K562 (cell line): Measurements from ENCODE around the gene INHBC. TPM values are rescaled to one million over a fixed set of nuclear protein-coding genes. Genes with fewer than 3 reads are reported as not detected.

Experiments
- ATAC-seq: fragments of 200-7000 bp; cut with Tn5 transposase; 3 replicates; pipeline ENCODE4 v1.9.1; 2020; ENCODE audit warnings: moderate library complexity
- BruUV-seq: library from RNA; stranded (reverse); fragments of 400-500 nt; replicated peaks from 2 replicates; lab custom pipeline; 2021; lab: Mats Ljungman, UMichigan
- CTCF ChIA-PET: fragments of 300-600 bp; formaldehyde crosslinking; extraction: SDS; loops from one replicate; lab custom pipeline; 2021; ENCODE audit warnings: low intra/inter-chr PET ratio; lab: Yijun Ruan, JAX
- POLR2A ChIA-PET: fragments of 300-600, 350-650 bp; sonication (Branson Sonifier 250); formaldehyde crosslinking; extraction: SDS; loops from one replicate; lab custom pipeline; 2021; ENCODE audit warnings: antibody characterized with exemption, inconsistent platforms; lab: Yijun Ruan, JAX
- DNase-seq, 4 experiments: peaks; one replicate each; pipeline versions ENCODE4 v3.0.0 to v3.0.0-alpha.2; 2011 to 2018; ENCODE audit warnings: low spot score in 3 of 4, mixed read lengths in 3 of 4; ENCODE audit errors: extremely low read depth in 1 of 4
- FAIRE-seq: peaks from 2 replicates; lab custom pipeline; 2011; peaks lifted over from hg19 to GRCh38; lab: Jason Lieb, UNC
- H2AFZ ChIP-seq: 2 replicates; pipeline ENCODE4 v1.6.0; 2011; ENCODE audit warnings: low read depth, low read length, control low read depth, inconsistent platforms
- H3K27ac ChIP-seq: fragments of 200-600 bp; 3 replicates; pipeline ENCODE4 v1.8.0; 2011; ENCODE audit warnings: low read depth, mild to moderate bottlenecking, control low read depth, inconsistent platforms, low read length, moderate library complexity, mixed read lengths; ENCODE audit errors: extremely low read depth
- H3K27me3 ChIP-seq, 2 experiments: fragments of 300-600 bp in 1 of 2; 2 replicates in 1 of 2; 3 replicates in 1 of 2; pipeline versions ENCODE4 v1.6.0 to v1.8.0; 2011; ENCODE audit warnings: inconsistent platforms in 2 of 2, low read length in 2 of 2, mild to moderate bottlenecking in 1 of 2, mixed read lengths in 1 of 2, moderate library complexity in 1 of 2; ENCODE audit not compliant: control insufficient read depth in 2 of 2, insufficient read depth in 2 of 2
- H3K36me3 ChIP-seq: fragments of 300-600 bp; 3 replicates; pipeline ENCODE4 v1.8.0; 2011; ENCODE audit warnings: mild to moderate bottlenecking, low read length, inconsistent platforms; ENCODE audit not compliant: control insufficient read depth, insufficient read depth
- H3K4me1 ChIP-seq, 2 experiments: fragments of 200-600 bp in 1 of 2; replicated peaks in 1 of 2; 2 replicates in 1 of 2; 3 replicates in 1 of 2; pipeline versions ENCODE4 v1.5.1 to v1.8.0; 2011; ENCODE audit warnings: inconsistent platforms in 2 of 2, low read length in 2 of 2, mild to moderate bottlenecking in 1 of 2, mixed read lengths in 1 of 2, moderate library complexity in 1 of 2; ENCODE audit not compliant: control insufficient read depth in 2 of 2, insufficient read depth in 2 of 2
- H3K4me2 ChIP-seq: 2 replicates; pipeline ENCODE4 v1.6.1; 2011; ENCODE audit warnings: low read length, control low read depth, inconsistent platforms, mixed read lengths; ENCODE audit not compliant: insufficient read depth
- H3K4me3 ChIP-seq: fragments of 200-600 bp; sonication (generic), shearing (Covaris generic); 2 replicates; pipeline ENCODE4 v1.5.1; 2016; ENCODE audit warnings: control low read depth, inconsistent platforms
- H3K79me2 ChIP-seq: fragments of 200-600 bp; 3 replicates; pipeline ENCODE4 v1.8.0; 2011; ENCODE audit warnings: low read length, inconsistent platforms; ENCODE audit not compliant: control insufficient read depth, insufficient read depth
- H3K9ac ChIP-seq, 2 experiments: 2 replicates each; pipeline versions ENCODE4 v1.6.0 to v1.6.1; 2011; ENCODE audit warnings: low read depth in 2 of 2, low read length in 2 of 2, control low read depth in 1 of 2, inconsistent platforms in 1 of 2, mild to moderate bottlenecking in 1 of 2, mixed read lengths in 1 of 2; ENCODE audit not compliant: insufficient read depth in 1 of 2
- H3K9me1 ChIP-seq: one replicate; pipeline ENCODE4 v1.6.0; 2011; ENCODE audit warnings: inconsistent platforms, mild to moderate bottlenecking, low read length, moderate library complexity; ENCODE audit not compliant: control insufficient read depth, insufficient read depth
- H3K9me3 ChIP-seq: replicated peaks from 2 replicates; pipeline ENCODE4 v1.5.1; 2011; ENCODE audit warnings: low read depth, low read length, inconsistent platforms; ENCODE audit not compliant: control insufficient read depth, insufficient read depth
- H4K20me1 ChIP-seq: replicated peaks from 2 replicates; pipeline ENCODE4 v1.6.1; 2011; ENCODE audit warnings: low read length, inconsistent platforms, mixed read lengths; ENCODE audit not compliant: control insufficient read depth, insufficient read depth
- HCFC1 ChIP-seq: IDR thresholded peaks from 2 replicates; pipeline ENCODE4 v1.6.1; 2012; ENCODE audit warnings: low read depth, low read length, improper control_type of control experiment
- ILF3 ChIP-seq: fragments of 450-650 bp; IDR thresholded peaks from 2 replicates; pipeline ENCODE4 v1.6.1; 2018; ENCODE audit warnings: antibody characterized with exemption, mild to moderate bottlenecking, moderate library complexity, borderline replicate concordance
- NFE2L1 ChIP-seq: fragments of 450-650 bp; IDR thresholded peaks from 2 replicates; pipeline ENCODE4 v1.6.1; 2016; ENCODE audit warnings: missing genetic modification characterization, low read depth, mild to moderate bottlenecking, missing compliant biosample characterization, moderate library complexity, borderline replicate concordance
- NFXL1 ChIP-seq: fragments of 450-650 bp; formaldehyde crosslinking; IDR thresholded peaks from 2 replicates; pipeline ENCODE4 v1.4.0; 2021; ENCODE audit warnings: mild to moderate bottlenecking
- SAFB2 ChIP-seq: fragments of 200-400 bp; formaldehyde crosslinking; IDR thresholded peaks from 2 replicates; pipeline ENCODE4 v1.6.1; 2018; ENCODE audit warnings: borderline replicate concordance, low read length, low read depth, moderate library complexity; ENCODE audit not compliant: severe bottlenecking
- TAF1 ChIP-seq: IDR thresholded peaks from 2 replicates; pipeline ENCODE4 v1.6.1; 2011; ENCODE audit warnings: mild to moderate bottlenecking, low read length, moderate library complexity; ENCODE audit not compliant: insufficient read depth, control insufficient read depth, severe bottlenecking; ENCODE audit errors: extremely low read depth
- ZFP36 ChIP-seq: fragments of 150-350 bp; IDR thresholded peaks from 2 replicates; pipeline ENCODE4 v1.6.1; 2018; ENCODE audit warnings: low read length, low read depth; ENCODE audit not compliant: partially characterized antibody
- WGBS: fragments of 100-300 bp; shearing (Covaris generic); methylation state at CpG from one replicate; pipeline ENCODE4 v1.1.6; 2016; ENCODE audit warnings: low coverage, mixed read lengths; ENCODE audit not compliant: insufficient coverage; ENCODE audit errors: missing lambda C conversion rate; 5-methylcytosine and 5-hydroxymethylcytosine counted together
- in situ Hi-C: fragments of 300-500 bp; cut with MboI; formaldehyde crosslinking; loops from 4 replicates; pipeline ENCODE4 v1.15.0; 2018; ENCODE audit warnings: inconsistent platforms, mixed read lengths
- intact Hi-C: fragments of 100-400 bp; cut with micrococcal nuclease; formaldehyde crosslinking; loops from 2 replicates; pipeline ENCODE4 v1.14.2; 2022
- polyA plus RNA-seq, 8 experiments: library from polyadenylated mRNA; depleted of rRNA in 4 of 8; stranded (reverse) in 5 of 8; unstranded in 3 of 8; fragments of >200 nt; fragmentation: Nextera tagmentation in 2 of 8; fragmentation: Illumina TruSeq in 1 of 8; extraction: Ambion mirVana in 2 of 8; extraction: Trizol in 1 of 8; gene quantifications; 2 replicates each; pipeline versions ENCODE4 v1.2.1 to v1.2.3, GENCODE V29; 2011 to 2014; ENCODE audit warnings: inconsistent platforms in 1 of 8, missing spikeins in 1 of 8
- total RNA-seq, 7 experiments: library from RNA; depleted of rRNA in 6 of 7; stranded (reverse); fragments of >200 nt in 6 of 7; fragmentation: Illumina TruSeq in 2 of 7; extraction: Trizol in 2 of 7; gene quantifications; 2 replicates each; pipeline versions ENCODE4 v1.2.1 to v1.2.3, GENCODE V29; 2011 to 2021; ENCODE audit warnings: low replicate concordance in 1 of 7
- TF ChIP-seq, protein P1 (sequence below): fragments of 200-800 bp; sonication (Bioruptor generic); IDR thresholded peaks from 2 replicates; pipeline ENCODE4 v1.6.1; 2017; ENCODE audit warnings: missing genetic modification characterization, missing compliant biosample characterization

Gene INHBC
- total and polyA plus RNA-seq, 9 of the 15 experiments (the other 6 are each of a cell fraction or from before 2014, with no cell fraction given): 0.07 to 0.24 (median 0.15) TPM; not detected in 4

DNA sequence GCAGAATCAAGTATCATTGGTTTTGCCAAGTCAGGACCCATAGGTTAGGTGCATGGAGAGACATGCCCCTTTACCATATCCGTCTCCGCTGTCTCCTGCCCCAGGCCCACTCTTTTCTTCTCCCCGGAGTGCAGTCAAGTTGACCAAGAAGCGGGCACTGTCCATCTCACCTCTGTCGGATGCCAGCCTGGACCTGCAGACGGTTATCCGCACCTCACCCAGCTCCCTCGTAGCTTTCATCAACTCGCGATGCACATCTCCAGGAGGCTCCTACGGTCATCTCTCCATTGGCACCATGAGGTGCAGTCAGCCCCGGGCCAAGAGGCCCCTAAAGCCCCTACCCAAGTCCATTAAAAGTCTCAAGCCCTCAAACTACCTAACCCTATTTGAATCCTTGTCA is 30.0 kb downstream of the INHBC start:
- Histone ChIP-seq H3K79me2 (no peaks in the 10 kb centered on the region), H3K9ac (no peak overlapping the region), H3K4me2 (no peak overlapping the region), H3K27me3 (peaks cover 15 to 34% of the 10 kb centered on the region in 2 experiments; a peak in 3 of 5 replicates), H3K9me3 (no peaks in the 10 kb centered on the region), H3K9me1 (no peaks in the 10 kb centered on the region), H4K20me1 (no peaks in the 10 kb centered on the region), H3K4me3 (no peak overlapping the region), H3K27ac (no peak overlapping the region), H3K36me3 (no peaks in the 10 kb centered on the region), H2AFZ (no peak overlapping the region), H3K4me1 (peaks cover 21 to 30% of the 10 kb centered on the region in 2 experiments)
- ATAC-seq (no peak), FAIRE-seq (no peak), DNase-seq (no peak)
- intact Hi-C loops: no loop called here
- CTCF ChIA-PET: no interaction called here
- TF ChIP-seq TAF1 (no peak), NFE2L1 (tag) (no peak), ZFP36 (no peak), SAFB2 (no peak), NFXL1 (no peak), HCFC1 (no peak), ILF3 (no peak)
- TF ChIP-seq, protein P1, sequence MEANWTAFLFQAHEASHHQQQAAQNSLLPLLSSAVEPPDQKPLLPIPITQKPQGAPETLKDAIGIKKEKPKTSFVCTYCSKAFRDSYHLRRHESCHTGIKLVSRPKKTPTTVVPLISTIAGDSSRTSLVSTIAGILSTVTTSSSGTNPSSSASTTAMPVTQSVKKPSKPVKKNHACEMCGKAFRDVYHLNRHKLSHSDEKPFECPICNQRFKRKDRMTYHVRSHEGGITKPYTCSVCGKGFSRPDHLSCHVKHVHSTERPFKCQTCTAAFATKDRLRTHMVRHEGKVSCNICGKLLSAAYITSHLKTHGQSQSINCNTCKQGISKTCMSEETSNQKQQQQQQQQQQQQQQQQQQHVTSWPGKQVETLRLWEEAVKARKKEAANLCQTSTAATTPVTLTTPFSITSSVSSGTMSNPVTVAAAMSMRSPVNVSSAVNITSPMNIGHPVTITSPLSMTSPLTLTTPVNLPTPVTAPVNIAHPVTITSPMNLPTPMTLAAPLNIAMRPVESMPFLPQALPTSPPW (CRISPR knock-in tag): no peak
- in situ Hi-C loops: no loop called here
- POLR2A ChIA-PET: interaction anchor here (0.9 kb wide), 1 partner anchor 187 kb away, joined by 3 read pairs; no protein-coding TSS in a partner anchor
- 53% methylated on average over 11 of the region's 12 CpGs for WGBS
- no TSS peak for BruUV-seq
